ENCODE results near the gene KLHL33. TPM values are rescaled to one million over a fixed set of nuclear protein-coding genes. Genes with fewer than 3 reads are reported as not detected.

Gene KLHL33
- total and polyA plus RNA-seq, 10 of the 15 experiments (the other 5 are each of a cell fraction or from before 2014, with no cell fraction given) = 0.01 to 0.16 (median 0.04) TPM; not detected in 5

DNA sequence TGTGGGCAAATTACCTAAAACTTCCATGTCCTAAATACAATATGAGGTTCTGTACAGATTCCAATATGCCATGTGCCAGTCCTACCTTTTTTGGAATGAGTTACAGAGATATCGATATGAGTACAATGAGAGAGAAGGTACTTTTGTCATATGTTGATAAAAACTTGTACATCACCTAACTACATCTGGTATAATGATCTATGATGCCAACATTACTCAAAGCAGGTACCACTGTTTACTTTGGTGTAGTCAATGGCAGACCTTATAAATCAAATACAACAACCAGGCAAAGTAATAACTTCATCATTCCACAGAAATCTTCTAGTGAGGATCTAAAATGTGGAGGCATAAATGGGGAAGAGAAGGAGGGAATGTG, 35.4 kb downstream of the KLHL33 start:
- no peak overlapping the region for H3K4me2 ChIP-seq (ENCODE audit: control insufficient read depth, insufficient read depth)
- no peaks in the 10 kb centered on the region for H3K4me1 ChIP-seq (ENCODE audit: control insufficient read depth, insufficient read depth, low read length)
- H3K27me3 ChIP-seq (replicated peaks in 1 of 2; ENCODE audit: control insufficient read depth in 2 of 2, insufficient read depth in 2 of 2, low read length in 1 of 2) = no peaks in the 10 kb centered on the region
- no TSS peak for BruUV-seq (replicated peaks)
- ATAC-seq = no peak
- no peaks in the 10 kb centered on the region for H3K79me2 ChIP-seq (ENCODE audit: control insufficient read depth, insufficient read depth, low read length)
- intact Hi-C loops (cut with micrococcal nuclease; ENCODE audit: unreplicated experiment) = no loop called here
- H4K20me1 ChIP-seq (ENCODE audit: control insufficient read depth, insufficient read depth) = no peaks in the 10 kb centered on the region; the same call in 1 of the 2 replicates
- FAIRE-seq = no peak
- DNase-seq (ENCODE audit: low read depth, low spot score) = no peak
- H3K36me3 ChIP-seq (ENCODE audit: control insufficient read depth in 2 of 2, insufficient read depth in 2 of 2, low read length in 1 of 2) = peaks cover 5 to 30% of the 10 kb centered on the region in 2 experiments; a peak in 3 of 4 replicates
- H3K27ac ChIP-seq (ENCODE audit: control insufficient read depth, insufficient read depth) = no peak overlapping the region
- TF ChIP-seq, protein P1, sequence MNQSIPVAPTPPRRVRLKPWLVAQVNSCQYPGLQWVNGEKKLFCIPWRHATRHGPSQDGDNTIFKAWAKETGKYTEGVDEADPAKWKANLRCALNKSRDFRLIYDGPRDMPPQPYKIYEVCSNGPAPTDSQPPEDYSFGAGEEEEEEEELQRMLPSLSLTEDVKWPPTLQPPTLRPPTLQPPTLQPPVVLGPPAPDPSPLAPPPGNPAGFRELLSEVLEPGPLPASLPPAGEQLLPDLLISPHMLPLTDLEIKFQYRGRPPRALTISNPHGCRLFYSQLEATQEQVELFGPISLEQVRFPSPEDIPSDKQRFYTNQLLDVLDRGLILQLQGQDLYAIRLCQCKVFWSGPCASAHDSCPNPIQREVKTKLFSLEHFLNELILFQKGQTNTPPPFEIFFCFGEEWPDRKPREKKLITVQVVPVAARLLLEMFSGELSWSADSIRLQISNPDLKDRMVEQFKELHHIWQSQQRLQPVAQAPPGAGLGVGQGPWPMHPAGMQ (IDR thresholded peaks at IDR 0.05; ENCODE audit: borderline replicate concordance) = no peak
- no peaks in the 10 kb centered on the region for H3K9me3 ChIP-seq (replicated peaks; ENCODE audit: control insufficient read depth, insufficient read depth, low read length)
- in situ Hi-C loops (cut with MboI) = no loop called here
- ChIA-PET RAD21 (ENCODE audit: unreplicated experiment) (no interaction called here), SMC1A (ENCODE audit: uncharacterized antibody, unreplicated experiment) (interaction anchor here (1.3 kb wide), 1 partner anchor 24 kb away, joined by 3 read pairs; no protein-coding TSS in a partner anchor), CTCF (no interaction called here), POLR2A (no interaction called here)
- H2AFZ ChIP-seq (ENCODE audit: control insufficient read depth, low read depth, low read length) = no peak overlapping the region
- 100% methylated on average over 1 of the region's 1 CpG for WGBS (ENCODE audit: insufficient coverage, insufficient replicate concordance, low lambda C conversion rate, missing lambda C conversion rate)
- H3K9ac ChIP-seq (ENCODE audit: control insufficient read depth, insufficient read depth, low read length) = no peak overlapping the region
- H3K4me3 ChIP-seq = no peak overlapping the region

DNA sequence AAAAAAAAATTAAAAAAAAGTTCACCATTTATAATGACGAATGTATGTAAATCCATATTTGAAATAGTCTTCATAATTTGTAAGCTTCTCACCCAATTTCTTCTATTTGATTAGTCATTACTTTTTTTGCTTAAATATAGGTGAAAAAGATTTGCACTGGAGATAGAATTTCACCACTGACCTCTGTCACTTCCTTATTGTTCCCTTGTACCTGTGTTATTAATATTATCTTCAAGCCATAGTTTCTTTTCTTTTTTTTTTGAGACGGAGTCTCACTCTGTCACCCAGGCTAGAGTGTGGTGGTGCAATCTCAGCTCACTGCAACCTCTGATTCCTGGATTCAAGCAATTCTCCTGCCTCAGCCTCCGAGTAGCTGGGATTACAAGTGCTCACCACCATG, 38.5 kb downstream of the KLHL33 start:
- no TSS peak for BruUV-seq (replicated peaks)
- no peaks in the 10 kb centered on the region for H3K27me3 ChIP-seq (replicated peaks in 1 of 2; ENCODE audit: control insufficient read depth in 2 of 2, insufficient read depth in 2 of 2, low read length in 1 of 2)
- no peak overlapping the region for H3K27ac ChIP-seq (ENCODE audit: control insufficient read depth, insufficient read depth)
- TF ChIP-seq PML (IDR thresholded peaks at IDR 0.05; ENCODE audit: low read length) = no peak
- TF ChIP-seq RCOR1 (conservative IDR thresholded peaks at IDR 0.05; ENCODE audit: low read depth, low read length) = no peak
- no peak for TF ChIP-seq POU2F2 (IDR thresholded peaks at IDR 0.05; ENCODE audit: borderline replicate concordance, low read depth, low read length)
- no peak for TF ChIP-seq NBN (IDR thresholded peaks at IDR 0.05)
- TF ChIP-seq KLF5 (IDR thresholded peaks at IDR 0.05; ENCODE audit: partially characterized antibody) = no peak
- no peak for TF ChIP-seq HDAC6 (IDR thresholded peaks at IDR 0.05; ENCODE audit: unreplicated experiment)
- TF ChIP-seq RFX5 (IDR thresholded peaks at IDR 0.05; ENCODE audit: low read depth, low read length) = no peak
- TF ChIP-seq EGR1 (IDR thresholded peaks at IDR 0.05; ENCODE audit: borderline replicate concordance in 1 of 2, low read depth in 2 of 2, low read length in 2 of 2) = no peak
- TF ChIP-seq HCFC1 (IDR thresholded peaks at IDR 0.05; ENCODE audit: low read length) = no peak
- no peak for TF ChIP-seq MEF2B (IDR thresholded peaks at IDR 0.05; ENCODE audit: partially characterized antibody, poor library complexity, severe bottlenecking)
- no peak for TF ChIP-seq SMARCA5 (IDR thresholded peaks at IDR 0.05)
- no peak overlapping the region for H2AFZ ChIP-seq (ENCODE audit: control insufficient read depth, low read depth, low read length)
- H3K4me1 ChIP-seq (ENCODE audit: control insufficient read depth, insufficient read depth, low read length) = no peaks in the 10 kb centered on the region
- SMC1A ChIA-PET (ENCODE audit: uncharacterized antibody, unreplicated experiment) = interaction anchor here (0.7 kb wide), 1 partner anchor 206 kb away, joined by 3 read pairs; no protein-coding TSS in a partner anchor
- H3K9me3 ChIP-seq (replicated peaks; ENCODE audit: control insufficient read depth, insufficient read depth, low read length) = no peaks in the 10 kb centered on the region
- RAD21 ChIA-PET (ENCODE audit: unreplicated experiment) = no interaction called here
- CTCF ChIA-PET = interaction anchor here (0.9 kb wide), 1 partner anchor 69 kb away, joined by 5 read pairs; no protein-coding TSS in a partner anchor
- H3K9ac ChIP-seq (ENCODE audit: control insufficient read depth, insufficient read depth, low read length) = no peak overlapping the region
- WGBS (ENCODE audit: insufficient coverage, insufficient replicate concordance, low lambda C conversion rate, missing lambda C conversion rate) = 96% methylated on average over 3 of the region's 3 CpGs
- H4K20me1 ChIP-seq (ENCODE audit: control insufficient read depth, insufficient read depth) = no peaks in the 10 kb centered on the region; the same call in 1 of the 2 replicates
- no peaks in the 10 kb centered on the region for H3K79me2 ChIP-seq (ENCODE audit: control insufficient read depth, insufficient read depth, low read length)
- no peak for DNase-seq (ENCODE audit: low read depth, low spot score)
- POLR2A ChIA-PET = no interaction called here
- ATAC-seq = no peak
- H3K36me3 ChIP-seq (ENCODE audit: control insufficient read depth in 2 of 2, insufficient read depth in 2 of 2, low read length in 1 of 2) = peaks cover 1 to 21% of the 10 kb centered on the region in 2 experiments; a peak in 2 of 4 replicates
- in situ Hi-C loops (cut with MboI) (no loop called here), intact Hi-C loops (cut with micrococcal nuclease; ENCODE audit: unreplicated experiment) (no loop called here)
- no peak overlapping the region for H3K4me2 ChIP-seq (ENCODE audit: control insufficient read depth, insufficient read depth)
- no peak overlapping the region for H3K4me3 ChIP-seq
- FAIRE-seq = no peak

All from GM12878 (cell line).